ENCODE results near the gene RPL18A.

Gene RPL18A

DNA sequence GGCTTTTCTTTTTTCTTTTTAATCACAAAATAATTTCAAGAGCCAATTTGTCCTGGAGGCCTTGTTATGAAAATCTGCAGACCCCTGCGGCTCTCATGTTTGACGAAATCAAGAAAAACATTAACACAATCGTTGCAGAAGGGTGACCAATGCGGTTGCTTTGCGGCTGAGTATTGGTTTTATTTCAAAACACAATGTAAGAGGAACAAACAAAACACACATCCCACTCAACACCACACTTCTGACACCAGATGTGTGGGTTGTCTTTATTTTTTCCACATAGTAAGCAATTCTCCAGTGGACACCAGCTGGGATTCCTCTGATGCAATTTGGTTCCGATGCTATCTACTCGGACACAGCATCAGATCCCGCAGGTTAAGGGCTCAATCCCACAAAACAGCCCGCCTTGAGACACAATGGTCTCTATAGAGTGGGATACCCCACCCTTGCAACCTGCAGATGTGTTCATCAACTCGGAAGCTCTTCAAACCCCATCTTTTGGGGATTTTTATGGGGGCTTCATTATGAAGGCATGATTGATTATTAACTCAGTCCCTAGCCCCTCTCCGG is 51.2 kb downstream of the RPL18A start:
- DNase-seq: no peak

Measured in activated gamma-delta T cell treated with Interleukin-2 at 50 U/mL for 16 hours (primary cell).